RKO (cell line): Measurements from ENCODE around the gene NBPF9.
"Not testable (repeated sequence)": the region's sequence is repeated elsewhere in the genome, so short reads cannot be mapped to it uniquely, and the experiment has no call there.

Source experiments
- DNase-seq: peaks from one replicate; pipeline ENCODE4 v3.0.0-alpha.2; 2016; ENCODE audit warnings: low spot score

Gene NBPF9

GRCh38 chr1:149012599-149012998, 90.8 kb downstream of the NBPF9 start:
- not testable (repeated sequence) for DNase-seq

DNA sequence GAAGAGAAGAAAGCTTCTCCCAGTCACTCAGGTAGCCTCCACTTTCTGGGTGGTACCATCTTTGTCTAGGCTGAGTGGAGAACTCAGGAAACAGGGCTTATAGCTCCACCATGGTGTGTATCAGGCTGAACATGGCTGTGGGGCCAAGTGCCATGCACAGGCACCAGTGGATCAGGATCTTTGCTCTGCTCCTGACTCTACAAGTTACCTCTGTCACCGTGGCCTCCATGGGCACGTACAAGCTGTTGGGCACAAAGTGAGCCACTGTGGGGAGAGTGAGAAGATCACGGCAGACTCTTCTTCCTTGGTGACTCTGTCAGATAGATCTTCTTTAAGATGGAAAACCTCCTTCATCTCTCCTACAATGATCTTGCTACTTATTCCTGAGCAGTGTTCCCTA, 93.6 kb downstream of the NBPF9 start:
- not testable (repeated sequence) for DNase-seq

GRCh38 chr1:149008769-149009168, 94.6 kb downstream of the NBPF9 start:
- DNase-seq, result not testable (repeated sequence)

DNA sequence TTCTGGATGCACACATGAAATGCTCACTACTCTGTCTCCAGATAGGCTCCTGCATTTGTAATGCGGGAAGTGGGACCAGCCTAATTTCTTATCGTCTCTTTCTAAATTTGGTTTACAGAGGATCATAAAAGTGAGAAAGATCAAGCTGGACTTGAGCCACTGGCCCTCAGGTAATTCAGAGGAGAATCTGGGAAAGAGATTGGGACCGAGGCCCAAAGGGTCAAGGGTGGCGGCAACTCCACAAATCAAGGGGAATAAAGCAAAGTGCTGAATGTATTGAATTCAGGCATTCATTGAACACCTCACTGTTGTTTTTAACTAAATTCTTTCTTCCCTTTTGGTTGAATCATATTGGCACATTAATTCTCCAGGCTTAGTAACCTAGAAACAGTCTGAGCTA, 95.0 kb downstream of the NBPF9 start:
- not testable (repeated sequence) for DNase-seq
